ENCODE data around the gene SCYL1.
"Not testable (repeated sequence)": the region's sequence is repeated elsewhere in the genome, so short reads cannot be mapped to it uniquely, and the experiment has no call there.

SCYL1 gene

DNA sequence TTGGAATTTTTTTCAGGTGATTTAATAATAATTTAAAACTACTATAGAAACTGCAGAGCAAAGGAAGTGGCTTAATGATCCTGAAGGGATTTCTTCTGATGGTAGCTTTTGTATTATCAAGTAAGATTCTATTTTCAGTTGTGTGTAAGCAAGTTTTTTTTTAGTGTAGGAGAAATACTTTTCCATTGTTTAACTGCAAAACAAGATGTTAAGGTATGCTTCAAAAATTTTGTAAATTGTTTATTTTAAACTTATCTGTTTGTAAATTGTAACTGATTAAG, 22.7 kb upstream of the SCYL1 start:
- Histone ChIP-seq H3K9me3 (ENCODE audit: control insufficient read depth, low read length) (no peaks in the 10 kb centered on the region), H3K27ac (ENCODE audit: low read depth, low read length, severe bottlenecking) (peak overlapping the region; percentile 100), H3K4me3 (ENCODE audit: extremely low read depth, insufficient read depth, low read length, poor library complexity, severe bottlenecking) (peak overlapping the region; percentile 94), H3K4me1 (ENCODE audit: control insufficient read depth, insufficient read depth, low read length, poor library complexity, severe bottlenecking) (no peaks in the 10 kb centered on the region), H3K36me3 (ENCODE audit: control insufficient read depth, insufficient read depth, low read length) (peaks cover 66% of the 10 kb centered on the region)

DNA sequence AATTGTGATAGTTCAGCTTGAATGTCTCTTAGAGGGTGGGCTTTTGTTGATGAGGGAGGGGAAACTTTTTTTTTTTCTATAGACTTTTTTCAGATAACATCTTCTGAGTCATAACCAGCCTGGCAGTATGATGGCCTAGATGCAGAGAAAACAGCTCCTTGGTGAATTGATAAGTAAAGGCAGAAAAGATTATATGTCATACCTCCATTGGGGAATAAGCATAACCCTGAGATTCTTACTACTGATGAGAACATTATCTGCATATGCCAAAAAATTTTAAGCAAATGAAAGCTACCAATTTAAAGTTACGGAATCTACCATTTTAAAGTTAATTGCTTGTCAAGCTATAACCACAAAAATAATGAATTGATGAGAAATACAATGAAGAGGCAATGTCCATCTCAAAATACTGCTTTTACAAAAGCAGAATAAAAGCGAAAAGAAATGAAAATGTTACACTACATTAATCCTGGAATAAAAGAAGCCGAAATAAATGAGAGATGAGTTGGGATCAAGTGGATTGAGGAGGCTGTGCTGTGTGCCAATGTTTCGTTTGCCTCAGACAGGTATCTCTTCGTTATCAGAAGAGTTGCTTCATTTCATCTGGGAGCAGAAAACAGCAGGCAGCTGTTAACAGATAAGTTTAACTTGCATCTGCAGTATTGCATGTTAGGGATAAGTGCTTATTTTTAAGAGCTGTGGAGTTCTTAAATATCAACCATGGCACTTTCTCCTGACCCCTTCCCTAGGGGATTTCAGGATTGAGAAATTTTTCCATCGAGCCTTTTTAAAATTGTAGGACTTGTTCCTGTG, 22.1 kb upstream of the SCYL1 start:
- Histone ChIP-seq H3K4me3 (ENCODE audit: extremely low read depth, insufficient read depth, low read length, poor library complexity, severe bottlenecking) (peak overlapping the region; percentile 94), H3K36me3 (ENCODE audit: control insufficient read depth, insufficient read depth, low read length) (peaks cover 66% of the 10 kb centered on the region), H3K27ac (ENCODE audit: low read depth, low read length, severe bottlenecking) (peak overlapping the region; percentile 100), H3K9me3 (ENCODE audit: control insufficient read depth, low read length) (no peaks in the 10 kb centered on the region), H3K4me1 (ENCODE audit: control insufficient read depth, insufficient read depth, low read length, poor library complexity, severe bottlenecking) (no peaks in the 10 kb centered on the region)
- WGBS, 2 experiments (ENCODE audit: insufficient coverage in 2 of 2): 14 to 20% methylated on average over 3 of the region's 6 CpGs

DNA sequence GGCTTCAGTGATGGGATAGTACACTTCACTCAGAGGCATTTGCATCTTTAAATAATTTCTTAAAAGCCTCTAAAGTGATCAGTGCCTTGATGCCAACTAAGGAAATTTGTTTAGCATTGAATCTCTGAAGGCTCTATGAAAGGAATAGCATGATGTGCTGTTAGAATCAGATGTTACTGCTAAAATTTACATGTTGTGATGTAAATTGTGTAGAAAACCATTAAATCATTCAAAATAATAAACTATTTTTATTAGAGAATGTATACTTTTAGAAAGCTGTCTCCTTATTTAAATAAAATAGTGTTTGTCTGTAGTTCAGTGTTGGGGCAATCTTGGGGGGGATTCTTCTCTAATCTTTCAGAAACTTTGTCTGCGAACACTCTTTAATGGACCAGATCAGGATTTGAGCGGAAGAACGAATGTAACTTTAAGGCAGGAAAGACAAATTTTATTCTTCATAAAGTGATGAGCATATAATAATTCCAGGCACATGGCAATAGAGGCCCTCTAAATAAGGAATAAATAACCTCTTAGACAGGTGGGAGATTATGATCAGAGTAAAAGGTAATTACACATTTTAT, 21.4 kb upstream of the SCYL1 start:
- no CpG with 5 or more reads among the region's 3 CpGs for WGBS, 2 experiments (ENCODE audit: insufficient coverage in 2 of 2)
- H3K4me3 ChIP-seq (ENCODE audit: extremely low read depth, insufficient read depth, low read length, poor library complexity, severe bottlenecking): peak overlapping the region; percentile 94
- peaks cover 66% of the 10 kb centered on the region for H3K36me3 ChIP-seq (ENCODE audit: control insufficient read depth, insufficient read depth, low read length)
- no peaks in the 10 kb centered on the region for H3K4me1 ChIP-seq (ENCODE audit: control insufficient read depth, insufficient read depth, low read length, poor library complexity, severe bottlenecking)
- peak overlapping the region; percentile 100 for H3K27ac ChIP-seq (ENCODE audit: low read depth, low read length, severe bottlenecking)
- no peaks in the 10 kb centered on the region for H3K9me3 ChIP-seq (ENCODE audit: control insufficient read depth, low read length)

DNA sequence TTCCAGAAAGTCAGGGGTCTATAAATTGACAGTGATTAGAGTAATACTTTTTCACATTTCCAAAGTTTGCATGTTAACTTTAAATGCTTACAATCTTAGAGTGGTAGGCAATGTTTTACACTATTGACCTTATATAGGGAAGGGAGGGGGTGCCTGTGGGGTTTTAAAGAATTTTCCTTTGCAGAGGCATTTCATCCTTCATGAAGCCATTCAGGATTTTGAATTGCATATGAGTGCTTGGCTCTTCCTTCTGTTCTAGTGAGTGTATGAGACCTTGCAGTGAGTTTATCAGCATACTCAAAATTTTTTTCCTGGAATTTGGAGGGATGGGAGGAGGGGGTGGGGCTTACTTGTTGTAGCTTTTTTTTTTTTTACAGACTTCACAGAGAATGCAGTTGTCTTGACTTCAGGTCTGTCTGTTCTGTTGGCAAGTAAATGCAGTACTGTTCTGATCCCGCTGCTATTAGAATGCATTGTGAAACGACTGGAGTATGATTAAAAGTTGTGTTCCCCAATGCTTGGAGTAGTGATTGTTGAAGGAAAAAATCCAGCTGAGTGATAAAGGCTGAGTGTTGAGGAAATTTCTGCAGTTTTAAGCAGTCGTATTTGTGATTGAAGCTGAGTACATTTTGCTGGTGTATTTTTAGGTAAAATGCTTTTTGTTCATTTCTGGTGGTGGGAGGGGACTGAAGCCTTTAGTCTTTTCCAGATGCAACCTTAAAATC, 20.8 kb upstream of the SCYL1 start:
- WGBS, 2 experiments (ENCODE audit: insufficient coverage in 2 of 2): 29 to 47% methylated on average over 2 to 3 of the region's 3 CpGs
- peak overlapping the region; percentile 94 for H3K4me3 ChIP-seq (ENCODE audit: extremely low read depth, insufficient read depth, low read length, poor library complexity, severe bottlenecking)
- no peaks in the 10 kb centered on the region for H3K9me3 ChIP-seq (ENCODE audit: control insufficient read depth, low read length)
- peak overlapping the region; percentile 100 for H3K27ac ChIP-seq (ENCODE audit: low read depth, low read length, severe bottlenecking)
- H3K4me1 ChIP-seq (ENCODE audit: control insufficient read depth, insufficient read depth, low read length, poor library complexity, severe bottlenecking): peaks cover 4% of the 10 kb centered on the region
- H3K36me3 ChIP-seq (ENCODE audit: control insufficient read depth, insufficient read depth, low read length): peaks cover 66% of the 10 kb centered on the region

DNA sequence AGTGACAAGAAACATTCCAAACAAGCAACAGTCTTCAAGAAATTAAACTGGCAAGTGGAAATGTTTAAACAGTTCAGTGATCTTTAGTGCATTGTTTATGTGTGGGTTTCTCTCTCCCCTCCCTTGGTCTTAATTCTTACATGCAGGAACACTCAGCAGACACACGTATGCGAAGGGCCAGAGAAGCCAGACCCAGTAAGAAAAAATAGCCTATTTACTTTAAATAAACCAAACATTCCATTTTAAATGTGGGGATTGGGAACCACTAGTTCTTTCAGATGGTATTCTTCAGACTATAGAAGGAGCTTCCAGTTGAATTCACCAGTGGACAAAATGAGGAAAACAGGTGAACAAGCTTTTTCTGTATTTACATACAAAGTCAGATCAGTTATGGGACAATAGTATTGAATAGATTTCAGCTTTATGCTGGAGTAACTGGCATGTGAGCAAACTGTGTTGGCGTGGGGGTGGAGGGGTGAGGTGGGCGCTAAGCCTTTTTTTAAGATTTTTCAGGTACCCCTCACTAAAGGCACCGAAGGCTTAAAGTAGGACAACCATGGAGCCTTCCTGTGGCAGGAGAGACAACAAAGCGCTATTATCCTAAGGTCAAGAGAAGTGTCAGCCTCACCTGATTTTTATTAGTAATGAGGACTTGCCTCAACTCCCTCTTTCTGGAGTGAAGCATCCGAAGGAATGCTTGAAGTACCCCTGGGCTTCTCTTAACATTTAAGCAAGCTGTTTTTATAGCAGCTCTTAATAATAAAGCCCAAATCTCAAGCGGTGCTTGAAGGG, 20.0 kb upstream of the SCYL1 start:
- H3K4me3 ChIP-seq (ENCODE audit: extremely low read depth, insufficient read depth, low read length, poor library complexity, severe bottlenecking): peak overlapping the region; percentile 94
- peaks cover 66% of the 10 kb centered on the region for H3K36me3 ChIP-seq (ENCODE audit: control insufficient read depth, insufficient read depth, low read length)
- H3K27ac ChIP-seq (ENCODE audit: low read depth, low read length, severe bottlenecking): peak overlapping the region; percentile 100
- WGBS, 2 experiments (ENCODE audit: insufficient coverage in 2 of 2): 87 to 91% methylated on average over 4 of the region's 8 CpGs
- H3K9me3 ChIP-seq (ENCODE audit: control insufficient read depth, low read length): no peaks in the 10 kb centered on the region
- peaks cover 4% of the 10 kb centered on the region for H3K4me1 ChIP-seq (ENCODE audit: control insufficient read depth, insufficient read depth, low read length, poor library complexity, severe bottlenecking)

DNA sequence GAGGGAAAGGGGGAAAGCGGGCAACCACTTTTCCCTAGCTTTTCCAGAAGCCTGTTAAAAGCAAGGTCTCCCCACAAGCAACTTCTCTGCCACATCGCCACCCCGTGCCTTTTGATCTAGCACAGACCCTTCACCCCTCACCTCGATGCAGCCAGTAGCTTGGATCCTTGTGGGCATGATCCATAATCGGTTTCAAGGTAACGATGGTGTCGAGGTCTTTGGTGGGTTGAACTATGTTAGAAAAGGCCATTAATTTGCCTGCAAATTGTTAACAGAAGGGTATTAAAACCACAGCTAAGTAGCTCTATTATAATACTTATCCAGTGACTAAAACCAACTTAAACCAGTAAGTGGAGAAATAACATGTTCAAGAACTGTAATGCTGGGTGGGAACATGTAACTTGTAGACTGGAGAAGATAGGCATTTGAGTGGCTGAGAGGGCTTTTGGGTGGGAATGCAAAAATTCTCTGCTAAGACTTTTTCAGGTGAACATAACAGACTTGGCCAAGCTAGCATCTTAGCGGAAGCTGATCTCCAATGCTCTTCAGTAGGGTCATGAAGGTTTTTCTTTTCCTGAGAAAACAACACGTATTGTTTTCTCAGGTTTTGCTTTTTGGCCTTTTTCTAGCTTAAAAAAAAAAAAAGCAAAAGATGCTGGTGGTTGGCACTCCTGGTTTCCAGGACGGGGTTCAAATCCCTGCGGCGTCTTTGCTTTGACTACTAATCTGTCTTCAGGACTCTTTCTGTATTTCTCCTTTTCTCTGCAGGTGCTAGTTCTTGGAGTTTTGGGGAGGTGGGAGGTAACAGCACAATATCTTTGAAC, 19.2 kb upstream of the SCYL1 start:
- Histone ChIP-seq H3K36me3 (ENCODE audit: control insufficient read depth, insufficient read depth, low read length) (peaks cover 59% of the 10 kb centered on the region), H3K9me3 (ENCODE audit: control insufficient read depth, low read length) (no peaks in the 10 kb centered on the region), H3K4me1 (ENCODE audit: control insufficient read depth, insufficient read depth, low read length, poor library complexity, severe bottlenecking) (peaks cover 4% of the 10 kb centered on the region), H3K27ac (ENCODE audit: low read depth, low read length, severe bottlenecking) (peak overlapping the region; percentile 100), H3K4me3 (ENCODE audit: extremely low read depth, insufficient read depth, low read length, poor library complexity, severe bottlenecking) (peak overlapping the region; percentile 94)
- WGBS, 2 experiments (ENCODE audit: insufficient coverage in 2 of 2): 91 to 100% methylated on average over 2 to 4 of the region's 12 CpGs

DNA sequence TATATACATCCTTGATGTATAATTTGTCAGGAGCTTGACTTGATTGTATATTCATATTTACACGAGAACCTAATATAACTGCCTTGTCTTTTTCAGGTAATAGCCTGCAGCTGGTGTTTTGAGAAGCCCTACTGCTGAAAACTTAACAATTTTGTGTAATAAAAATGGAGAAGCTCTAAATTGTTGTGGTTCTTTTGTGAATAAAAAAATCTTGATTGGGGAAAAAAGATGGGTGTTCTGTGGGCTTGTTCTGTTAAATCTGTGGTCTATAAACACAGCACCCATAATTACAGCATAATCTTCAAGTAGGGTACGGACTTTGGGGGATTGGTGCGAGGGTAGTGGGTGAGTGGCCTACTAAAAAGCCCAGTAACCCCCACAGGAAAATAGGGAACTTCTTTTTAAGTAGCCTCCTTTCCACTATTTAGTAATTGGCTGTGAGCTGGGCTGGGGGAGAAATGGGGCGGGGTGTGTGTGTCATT, 18.6 kb upstream of the SCYL1 start:
- Histone ChIP-seq H3K27ac (ENCODE audit: low read depth, low read length, severe bottlenecking) (peak overlapping the region; percentile 100), H3K4me3 (ENCODE audit: extremely low read depth, insufficient read depth, low read length, poor library complexity, severe bottlenecking) (peak overlapping the region; percentile 94), H3K9me3 (ENCODE audit: control insufficient read depth, low read length) (no peaks in the 10 kb centered on the region), H3K36me3 (ENCODE audit: control insufficient read depth, insufficient read depth, low read length) (peaks cover 53% of the 10 kb centered on the region), H3K4me1 (ENCODE audit: control insufficient read depth, insufficient read depth, low read length, poor library complexity, severe bottlenecking) (peaks cover 4% of the 10 kb centered on the region)
- no CpG with 5 or more reads among the region's 4 CpGs for WGBS, 2 experiments (ENCODE audit: insufficient coverage in 2 of 2)

DNA sequence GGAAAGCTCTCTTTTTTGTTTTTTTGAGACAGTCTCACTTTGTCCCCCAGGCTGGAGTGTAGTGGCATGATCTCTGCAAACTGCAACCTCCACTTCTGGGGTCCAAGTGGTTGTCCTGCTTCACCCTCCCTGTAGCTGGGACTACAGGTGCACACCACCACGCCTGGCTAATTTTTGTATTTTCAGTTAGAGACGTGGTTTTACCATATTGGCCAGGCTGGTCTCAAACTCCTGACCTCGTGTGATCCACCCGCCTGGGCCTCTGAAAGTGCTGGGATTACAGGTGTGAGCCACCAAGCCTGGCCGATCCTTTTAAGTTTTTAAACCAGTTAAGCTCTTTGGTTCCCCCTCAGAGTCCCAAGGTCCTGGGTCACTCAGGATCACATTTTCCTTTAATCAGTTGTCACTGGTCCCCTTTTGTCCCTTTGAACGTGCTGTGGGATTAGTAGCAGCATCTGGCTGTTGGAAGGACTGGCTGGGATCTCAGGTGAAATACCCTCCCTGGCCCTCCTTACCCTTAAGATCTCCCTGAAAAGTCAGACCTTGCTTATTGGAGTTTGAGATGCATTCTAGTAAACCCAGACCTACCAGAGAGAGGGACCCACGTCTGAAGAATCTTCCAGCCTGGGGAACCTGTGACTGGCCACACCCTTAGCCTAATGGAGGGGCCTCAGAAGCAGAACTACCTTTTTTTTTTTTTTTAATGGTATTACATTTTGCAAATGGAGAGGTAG, 17.9 kb upstream of the SCYL1 start:
- Histone ChIP-seq H3K9me3 (ENCODE audit: control insufficient read depth, low read length) (no peaks in the 10 kb centered on the region), H3K36me3 (ENCODE audit: control insufficient read depth, insufficient read depth, low read length) (peaks cover 47% of the 10 kb centered on the region), H3K4me3 (ENCODE audit: extremely low read depth, insufficient read depth, low read length, poor library complexity, severe bottlenecking) (peak overlapping the region; percentile 94), H3K4me1 (ENCODE audit: control insufficient read depth, insufficient read depth, low read length, poor library complexity, severe bottlenecking) (peaks cover 4% of the 10 kb centered on the region), H3K27ac (ENCODE audit: low read depth, low read length, severe bottlenecking) (peak overlapping the region; percentile 100)
- WGBS, 2 experiments (ENCODE audit: insufficient coverage in 2 of 2): 66 to 69% methylated on average over 6 of the region's 7 CpGs

DNA sequence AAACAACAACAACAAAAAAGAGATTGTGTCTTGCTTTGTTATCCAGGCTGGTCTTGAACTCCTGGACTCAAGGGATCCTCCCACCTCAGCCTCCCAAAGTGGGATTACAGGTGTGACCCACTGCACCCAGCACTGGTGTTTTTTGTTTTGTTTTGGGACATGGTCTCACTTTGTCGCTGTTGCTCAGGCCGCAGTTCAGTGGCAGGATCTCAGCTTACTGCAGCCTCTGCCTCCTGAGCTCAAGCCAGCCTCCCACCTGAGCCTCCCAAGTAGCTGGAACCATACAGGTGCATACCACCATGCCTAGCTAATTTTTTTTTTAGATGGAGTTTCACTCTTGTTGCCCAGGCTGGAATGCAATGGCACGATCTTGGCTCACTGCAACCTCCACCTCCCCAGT, 12.6 kb upstream of the SCYL1 start:
- H3K36me3 ChIP-seq (ENCODE audit: control insufficient read depth, insufficient read depth, low read length): not testable (repeated sequence)

More for the DNA sequence above, 12.6 kb upstream of the SCYL1 start:
- H3K27ac ChIP-seq (ENCODE audit: low read depth, low read length, severe bottlenecking); H3K4me1 ChIP-seq (ENCODE audit: control insufficient read depth, insufficient read depth, low read length, poor library complexity, severe bottlenecking); H3K4me3 ChIP-seq (ENCODE audit: extremely low read depth, insufficient read depth, low read length, poor library complexity, severe bottlenecking); H3K9me3 ChIP-seq (ENCODE audit: control insufficient read depth, low read length): not testable (repeated sequence)
- WGBS, 2 experiments (ENCODE audit: insufficient coverage in 2 of 2): 94 to 95% methylated on average over 2 of the region's 3 CpGs

All from mesodermal cell (in vitro differentiated cells).